Measurements from ENCODE around the gene FRAS1.
"Not testable (repeated sequence)": the region's sequence is repeated elsewhere in the genome, so short reads cannot be mapped to it uniquely, and the experiment has no call there.

The FRAS1 gene

DNA sequence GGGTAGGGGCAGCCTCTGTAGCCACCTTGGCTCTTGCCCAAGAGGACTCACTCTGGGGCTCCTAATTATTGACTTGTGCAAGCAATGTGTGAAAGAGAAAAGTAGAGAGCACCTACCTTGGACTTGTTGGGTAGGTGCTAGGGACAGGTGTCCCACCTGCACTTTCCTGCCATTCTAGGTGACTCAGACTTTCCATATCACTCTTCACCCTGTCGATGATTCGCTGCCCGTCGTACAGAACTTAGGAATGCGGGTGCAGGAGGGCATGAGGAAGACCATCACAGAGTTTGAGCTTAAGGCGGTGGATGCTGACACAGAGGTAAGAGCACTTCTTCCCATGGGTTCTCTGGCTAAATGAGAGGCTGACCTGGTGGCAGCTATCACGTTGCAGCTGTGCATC lies 407.1 kb downstream of the FRAS1 start:
- no peak for DNase-seq

DNA sequence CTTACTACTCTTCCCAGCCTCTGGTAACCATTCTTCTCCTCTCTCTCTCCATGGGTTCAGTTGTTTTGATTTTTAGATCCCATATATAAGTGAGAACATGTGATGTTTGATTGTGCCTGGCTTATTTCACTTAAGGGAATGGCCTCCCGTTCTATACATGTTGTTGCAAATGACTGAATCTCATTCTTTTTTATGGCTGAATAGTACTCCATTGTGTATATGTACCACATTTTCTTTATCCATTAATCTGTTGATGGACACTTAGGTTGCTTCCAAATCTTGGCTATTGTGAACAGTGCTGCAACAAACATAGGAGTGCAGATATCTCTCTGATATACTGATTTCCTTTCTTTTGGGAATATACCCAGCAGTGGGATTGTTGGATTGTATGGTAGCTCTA lies 410.1 kb downstream of the FRAS1 start:
- DNase-seq, result not testable (repeated sequence)

DNA sequence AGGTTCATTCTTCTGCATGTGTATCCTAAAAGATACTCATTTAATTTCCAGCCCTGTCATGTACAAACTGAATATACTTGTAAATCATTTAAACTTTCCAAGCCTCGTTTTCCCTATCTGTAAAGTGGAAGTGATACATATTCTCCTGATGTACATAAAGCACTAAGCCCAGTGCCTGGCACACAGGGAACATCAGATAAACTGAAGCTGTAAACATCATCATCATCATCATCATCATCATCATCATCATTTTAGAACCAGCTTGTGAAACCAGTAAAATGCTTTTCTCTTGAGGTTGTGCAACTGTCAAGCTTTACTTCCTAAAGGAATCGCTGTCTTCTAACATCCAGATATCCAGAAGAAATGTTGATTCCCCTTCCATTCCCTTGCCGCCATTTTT lies 411.1 kb downstream of the FRAS1 start:
- no peak for DNase-seq

DNA sequence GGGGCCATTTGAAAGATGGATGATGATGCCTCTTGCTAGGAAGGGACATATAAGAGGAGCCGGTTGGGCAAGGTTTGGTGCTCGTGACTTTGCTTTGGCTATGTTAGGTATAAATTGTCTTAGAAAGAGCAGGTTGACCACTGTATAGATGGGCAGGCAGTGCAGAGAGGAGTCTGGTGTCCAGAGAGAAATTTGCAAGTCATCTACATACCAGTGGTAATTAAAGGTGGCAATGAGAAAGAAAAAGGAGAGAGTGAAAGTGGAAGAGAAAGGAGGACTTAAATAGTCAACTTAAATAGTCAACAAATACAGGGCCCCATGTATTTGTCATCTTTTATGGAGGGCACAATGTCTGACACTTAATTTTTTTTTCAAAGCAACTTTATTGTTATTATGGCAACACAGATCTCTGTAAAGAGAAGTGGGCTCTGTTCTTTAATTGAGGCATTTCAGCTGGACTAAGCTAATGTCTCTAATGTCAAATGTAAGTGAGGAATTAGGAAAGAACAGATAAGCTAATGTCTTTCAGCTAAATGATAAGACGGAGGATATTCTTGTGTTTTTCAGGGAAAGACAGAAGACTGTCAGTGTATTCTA lies 419.1 kb downstream of the FRAS1 start:
- no peak for DNase-seq

DNA sequence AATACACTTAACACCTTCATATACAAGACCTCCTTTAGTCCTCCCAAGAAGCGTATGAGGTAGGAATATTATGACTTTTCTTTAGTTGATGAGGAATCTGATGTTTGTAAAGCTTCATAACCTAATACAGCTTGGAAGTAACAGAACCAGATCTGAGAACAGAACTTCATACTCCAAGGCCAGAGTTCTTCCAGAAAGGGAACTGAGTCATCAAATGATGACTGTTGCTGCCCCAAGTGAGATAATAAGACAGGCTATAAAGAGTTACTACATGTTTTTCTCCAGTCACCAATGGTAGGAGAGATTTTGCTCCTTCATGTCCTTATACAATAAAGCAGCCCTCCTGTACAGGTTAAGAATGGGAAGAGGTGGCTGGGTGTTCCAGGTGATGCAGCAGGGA lies 420.2 kb downstream of the FRAS1 start:
- no peak for DNase-seq

DNA sequence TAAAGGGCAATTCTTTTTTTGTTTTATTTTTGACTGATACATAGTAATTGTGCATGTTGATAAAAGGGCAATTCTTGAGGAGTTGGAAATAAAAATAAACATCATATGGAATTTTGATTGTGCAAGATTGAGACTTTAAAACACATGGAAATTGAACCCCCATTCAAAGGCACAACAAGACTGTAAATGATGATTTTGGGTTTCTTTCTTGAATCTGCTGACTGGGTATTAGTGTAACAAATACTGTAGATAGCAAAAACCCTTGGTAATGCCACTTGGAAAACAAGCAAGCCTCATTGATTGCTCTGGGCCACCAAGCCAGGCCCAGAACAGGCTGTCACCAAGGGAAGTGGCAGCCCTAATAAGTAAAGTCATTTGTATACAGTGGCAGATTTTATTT lies 421.4 kb downstream of the FRAS1 start:
- DNase-seq, result no peak

DNA sequence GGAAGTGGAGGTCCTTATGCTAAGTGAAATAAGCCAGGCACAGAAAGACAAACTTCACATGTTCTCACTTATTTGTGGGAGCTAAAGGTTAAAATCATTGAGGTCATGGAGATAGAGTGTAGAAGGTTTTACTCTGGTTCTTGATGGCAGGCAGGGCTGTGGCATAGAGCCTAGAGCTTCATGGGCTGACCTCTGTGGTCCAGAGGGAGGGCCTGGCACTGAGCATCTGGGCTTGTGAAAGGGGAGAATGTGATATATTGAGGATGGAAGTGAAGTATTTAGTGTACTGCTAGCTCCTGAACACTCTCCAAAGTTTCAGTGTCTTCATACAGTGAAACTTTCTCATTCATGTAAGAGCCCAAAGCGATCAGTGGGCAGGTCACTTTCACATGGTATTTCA lies 423.2 kb downstream of the FRAS1 start:
- no peak for DNase-seq

DNA sequence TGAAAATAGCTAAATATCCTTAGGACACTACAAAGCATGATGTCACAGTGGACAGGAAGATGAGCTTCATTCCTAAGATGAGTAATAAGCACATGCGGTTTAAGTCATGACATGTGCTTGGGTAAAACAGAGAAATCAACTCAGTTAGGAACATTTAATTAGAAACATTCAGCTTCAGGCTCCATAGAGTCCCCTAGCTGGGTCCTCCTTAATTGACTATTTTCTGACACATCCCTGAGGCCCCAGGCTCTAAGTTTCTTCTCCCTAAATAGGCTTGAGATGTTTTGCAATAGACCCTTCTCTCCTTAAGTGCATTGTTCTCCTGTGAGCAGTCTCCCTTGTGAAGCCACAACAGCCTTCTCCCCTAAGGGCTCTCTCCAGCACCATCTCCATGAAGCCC lies 424.1 kb downstream of the FRAS1 start:
- DNase-seq, result no peak

DNA sequence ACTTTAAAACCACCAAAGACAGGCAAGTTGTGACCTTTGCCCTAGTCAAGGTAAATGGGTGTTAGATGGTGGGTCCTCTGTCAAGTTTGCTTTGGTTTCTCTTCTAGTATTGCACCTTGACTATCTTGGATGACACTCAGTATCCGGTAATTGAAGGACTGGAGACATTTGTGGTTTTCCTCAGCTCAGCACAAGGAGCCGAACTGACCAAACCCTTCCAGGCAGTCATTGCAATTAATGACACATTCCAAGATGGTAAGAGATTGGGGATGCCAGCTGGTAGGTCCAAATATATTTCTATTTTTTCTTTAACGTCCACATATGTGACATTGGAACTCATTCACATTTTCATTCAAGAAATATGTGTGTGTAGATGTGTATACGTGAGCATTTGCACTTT lies 425.2 kb downstream of the FRAS1 start:
- DNase-seq, result no peak

DNA sequence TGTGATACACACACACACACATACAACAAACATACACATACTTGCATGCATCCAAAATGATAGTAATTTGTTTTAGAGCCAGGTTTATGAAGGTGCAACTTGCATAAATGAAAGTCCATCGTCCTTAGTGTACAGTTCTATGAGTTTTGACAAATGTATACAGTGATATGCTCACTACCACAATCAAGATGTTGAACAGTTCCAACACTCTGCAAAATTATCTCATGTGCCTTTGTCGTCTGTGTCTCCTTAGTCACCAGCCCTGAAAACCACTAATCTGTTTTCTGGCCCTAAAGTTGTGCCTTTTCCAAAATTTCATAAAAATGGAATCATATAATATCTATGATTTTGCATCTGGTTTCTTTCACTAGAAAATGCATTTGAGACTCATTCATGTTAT lies 426.7 kb downstream of the FRAS1 start:
- DNase-seq, result no peak

DNA sequence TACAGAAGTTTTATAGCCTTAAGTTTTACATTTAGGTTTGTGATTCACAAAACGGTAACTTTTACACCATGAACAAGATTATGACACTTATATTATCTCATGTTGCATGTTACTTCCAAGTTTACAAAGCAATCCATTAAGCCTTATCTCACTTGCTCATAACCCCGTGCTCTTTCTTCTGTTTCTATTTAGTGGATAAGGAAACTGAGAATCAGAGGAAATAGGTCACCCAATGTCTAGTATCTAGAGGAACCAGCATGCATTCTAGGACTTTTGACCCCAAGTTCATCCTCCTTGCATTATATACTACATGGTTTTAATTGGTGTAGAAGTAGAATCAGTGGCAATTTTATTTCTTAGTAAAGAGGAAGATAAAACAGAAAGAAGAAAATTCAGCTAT lies 427.5 kb downstream of the FRAS1 start:
- DNase-seq, result no peak

DNA sequence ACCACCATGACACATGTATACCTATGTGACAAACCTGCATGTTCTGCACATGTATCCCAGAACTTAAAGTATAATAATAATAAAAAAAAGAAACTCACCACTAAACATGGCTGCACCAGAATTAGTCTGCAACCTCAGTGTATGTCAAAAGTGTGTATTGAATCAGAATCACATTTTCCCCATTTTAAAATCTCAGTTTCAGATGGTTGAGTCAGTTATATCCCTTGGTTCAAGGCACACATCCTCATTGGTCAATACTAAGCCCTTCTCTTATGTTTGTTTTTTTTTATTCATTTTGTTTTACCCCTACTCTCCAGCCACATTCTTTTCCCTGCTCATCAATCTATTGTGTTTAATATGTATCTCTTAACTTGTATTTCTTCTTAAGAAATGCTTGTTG lies 436.6 kb downstream of the FRAS1 start:
- no peak for DNase-seq

DNA sequence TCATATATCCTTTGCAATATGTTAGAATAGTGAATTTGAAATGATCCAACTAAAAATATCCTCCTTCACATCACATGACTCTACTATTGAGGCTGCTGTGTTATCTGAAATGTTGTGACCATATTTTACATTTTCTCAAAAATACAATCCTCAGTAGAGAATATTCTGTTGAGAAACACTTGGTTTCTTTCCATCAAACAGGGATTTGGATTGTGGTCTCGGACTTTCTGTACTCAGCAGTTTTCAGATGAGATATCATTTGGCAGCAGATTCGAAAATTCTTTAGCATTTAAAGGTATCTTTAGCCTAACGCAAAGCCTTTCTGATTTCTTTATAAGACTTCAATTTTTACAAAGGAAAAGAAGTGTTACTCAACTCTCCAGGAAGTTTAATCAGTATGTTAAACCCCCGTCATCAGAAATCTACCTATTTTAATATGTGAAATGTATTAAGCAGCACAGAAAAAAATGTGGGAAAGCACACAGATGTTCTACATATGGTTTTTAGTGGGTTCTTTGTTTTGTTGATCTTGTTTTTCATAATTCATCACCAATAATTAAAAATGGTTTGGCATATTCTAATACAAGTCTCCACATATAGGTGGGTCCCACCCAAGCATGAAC lies 439.0 kb downstream of the FRAS1 start:
- DNase-seq, result no peak

DNA sequence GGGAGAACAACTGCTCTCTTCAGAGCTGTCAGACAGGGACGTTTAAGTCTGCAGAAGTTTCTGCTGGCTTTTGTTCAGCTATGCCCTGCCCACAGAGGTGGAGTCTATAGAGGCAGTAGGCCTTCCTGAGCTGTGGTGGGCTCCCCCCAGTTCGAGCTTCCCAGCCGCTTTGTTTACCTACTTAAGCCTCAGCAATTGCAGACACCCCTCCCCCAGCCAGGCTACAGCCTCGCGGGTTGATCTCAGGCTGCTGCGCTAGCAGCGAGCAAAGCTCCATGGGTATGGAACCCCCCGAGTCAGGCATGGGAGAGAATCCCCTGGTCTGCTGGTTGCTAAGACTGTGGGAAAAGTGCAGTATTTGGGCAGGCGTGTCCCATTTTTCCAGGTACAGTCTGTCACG lies 449.1 kb downstream of the FRAS1 start:
- not testable (repeated sequence) for DNase-seq

DNA sequence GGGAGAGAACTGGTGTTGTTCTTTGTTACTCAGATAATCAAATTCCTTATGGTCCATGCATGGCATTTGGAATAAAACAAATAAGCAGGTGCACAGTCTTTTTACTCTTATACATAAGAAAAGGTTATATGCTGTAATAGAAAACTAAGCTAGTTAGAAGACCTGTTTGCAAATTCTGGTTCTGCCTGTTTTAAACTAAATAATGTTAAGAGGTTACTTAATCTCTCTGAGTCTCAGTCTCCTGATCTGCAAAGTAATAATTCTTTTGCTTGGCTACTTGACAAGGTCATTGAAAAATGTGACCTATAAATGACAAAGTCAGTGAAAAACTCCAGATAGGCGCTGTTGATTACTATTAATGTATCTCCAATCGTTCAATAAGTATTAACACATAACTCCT lies 451.9 kb downstream of the FRAS1 start:
- DNase-seq, result no peak

DNA sequence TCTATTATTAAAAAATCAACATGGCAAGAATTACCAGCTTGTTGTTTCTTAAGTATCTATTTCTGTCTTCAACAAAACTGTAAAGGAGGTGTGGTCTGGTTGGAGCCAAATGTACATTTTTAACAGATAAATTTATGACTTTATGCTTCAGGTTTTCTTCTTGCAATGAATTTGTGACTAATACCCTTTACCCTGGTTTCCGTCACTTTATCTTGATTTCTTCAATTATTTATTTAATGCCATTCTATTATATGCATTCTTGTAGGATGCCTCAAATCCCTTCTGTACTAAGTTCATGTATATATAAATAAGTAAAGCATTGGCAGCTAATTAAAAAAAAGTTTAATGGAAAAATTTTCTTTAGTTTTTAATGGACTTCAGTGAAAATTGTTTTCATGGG lies 453.0 kb downstream of the FRAS1 start:
- no peak for DNase-seq

DNA sequence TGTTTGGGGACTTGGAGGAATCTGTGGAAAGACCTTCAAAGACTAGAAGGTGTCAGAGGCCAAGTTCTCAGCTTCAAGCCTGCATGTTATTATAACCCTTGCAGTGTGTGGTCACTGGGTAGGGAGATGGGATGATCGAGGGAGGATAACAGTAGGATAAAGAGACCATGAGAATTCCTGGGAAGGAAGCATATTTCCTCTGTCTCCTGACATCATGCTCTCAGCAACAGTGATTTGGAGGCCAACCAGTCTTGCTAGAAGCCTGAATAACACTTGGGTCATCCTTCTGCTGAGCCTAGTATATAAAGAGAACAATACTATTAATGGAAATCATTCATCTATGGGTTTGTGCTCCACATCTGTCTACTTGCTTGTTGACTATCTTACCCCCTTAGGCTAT lies 453.6 kb downstream of the FRAS1 start:
- no peak for DNase-seq

DNA sequence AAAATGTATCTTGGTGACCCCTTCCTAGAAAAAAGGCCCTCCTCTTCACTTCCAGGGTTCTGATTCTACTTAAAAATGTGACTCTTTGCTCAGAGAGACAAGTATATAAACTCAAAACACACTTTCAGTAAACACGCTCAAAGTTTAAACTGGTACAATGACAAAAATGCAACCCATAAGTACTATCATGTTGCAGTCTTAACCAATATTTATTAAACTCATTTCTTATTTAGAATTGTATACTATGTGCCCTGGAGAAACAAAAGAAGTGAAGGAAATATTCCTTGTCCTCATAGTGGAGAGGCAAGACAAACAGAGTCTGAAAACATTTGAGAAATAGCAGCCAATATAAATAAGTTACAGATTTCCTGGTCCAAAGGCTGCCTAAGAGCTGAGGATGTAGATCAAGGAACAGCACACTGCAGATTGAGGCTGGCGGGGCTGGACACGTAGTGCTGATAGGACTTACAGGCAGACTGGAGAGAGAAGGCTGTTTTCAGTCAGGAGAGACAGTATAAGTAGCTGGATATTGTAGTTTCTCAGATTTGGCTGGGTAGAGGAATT lies 455.3 kb downstream of the FRAS1 start:
- no peak for DNase-seq

DNA sequence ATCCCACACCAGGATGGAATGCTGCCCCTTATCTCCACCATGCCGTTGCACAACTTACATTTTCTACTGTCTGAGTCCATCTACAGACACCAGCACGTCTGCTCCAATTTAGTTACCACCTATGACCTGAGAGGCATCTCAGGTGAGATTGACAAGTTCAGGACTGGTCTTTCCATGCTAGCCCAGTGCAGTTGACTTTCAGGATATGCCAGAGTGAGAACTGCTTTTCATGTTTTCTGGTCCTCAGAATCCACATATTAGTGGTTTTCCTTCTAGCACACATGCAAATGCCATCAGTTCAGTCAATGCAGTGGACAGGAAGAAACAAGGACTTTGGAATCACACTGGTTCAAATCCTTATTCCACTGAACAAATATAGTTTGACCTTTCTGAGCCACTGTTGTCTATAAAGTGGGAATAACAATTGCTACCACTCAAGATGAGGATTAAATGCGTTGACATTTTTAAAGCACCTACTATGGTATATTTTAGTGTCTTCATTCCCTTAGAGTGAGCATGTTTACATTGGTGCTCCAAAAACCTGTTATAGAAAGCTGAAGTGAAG lies 456.4 kb downstream of the FRAS1 start:
- no peak for DNase-seq

DNA sequence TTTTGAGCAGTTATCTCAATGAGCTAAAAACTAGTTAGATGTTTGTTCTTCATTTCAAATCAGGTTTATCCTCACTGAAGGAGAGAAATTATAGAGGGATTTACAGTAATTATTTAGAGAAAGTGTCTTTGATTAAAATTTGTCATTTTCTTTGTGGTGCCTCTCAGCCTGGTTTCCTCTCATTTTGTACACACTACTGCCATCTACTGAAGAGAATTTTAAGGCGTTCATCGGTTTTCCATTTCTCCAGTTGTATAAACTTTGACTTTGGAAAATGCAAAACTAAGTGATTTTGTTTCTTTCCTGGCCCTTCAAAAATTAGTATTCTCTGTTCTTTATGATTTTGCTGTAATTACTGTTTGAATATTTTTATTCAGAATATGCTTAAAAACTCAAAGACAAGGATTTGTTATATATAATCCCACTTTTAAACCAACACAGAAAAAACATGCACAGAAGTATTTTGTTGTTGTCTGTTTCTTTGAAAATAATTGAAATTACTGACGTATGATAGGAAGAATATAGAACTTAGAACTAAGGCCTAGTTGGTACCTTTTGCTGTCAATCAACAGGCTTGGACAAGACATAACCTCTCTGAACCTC lies 460.0 kb downstream of the FRAS1 start:
- DNase-seq, result peak; percentile 12 to 15

DNA sequence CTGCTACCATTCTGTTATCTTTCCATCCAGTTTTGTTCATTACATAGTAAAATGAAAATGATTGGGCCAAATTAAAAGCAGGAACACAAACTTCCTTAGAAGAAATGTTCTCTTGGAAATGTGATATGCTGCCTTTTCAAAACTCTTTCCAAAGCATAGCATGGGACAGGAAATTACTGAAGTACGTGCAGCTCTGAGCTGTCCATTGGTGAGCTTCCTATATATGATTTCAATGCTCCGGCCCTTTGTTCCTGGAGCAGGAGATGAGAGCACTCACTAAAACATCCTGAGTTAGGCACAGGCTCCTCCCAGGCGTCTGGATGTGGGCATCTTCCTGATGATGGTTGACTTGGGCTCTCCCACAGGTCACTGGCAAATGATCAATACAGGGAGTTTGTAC lies 461.4 kb downstream of the FRAS1 start:
- DNase-seq, result no peak

DNA sequence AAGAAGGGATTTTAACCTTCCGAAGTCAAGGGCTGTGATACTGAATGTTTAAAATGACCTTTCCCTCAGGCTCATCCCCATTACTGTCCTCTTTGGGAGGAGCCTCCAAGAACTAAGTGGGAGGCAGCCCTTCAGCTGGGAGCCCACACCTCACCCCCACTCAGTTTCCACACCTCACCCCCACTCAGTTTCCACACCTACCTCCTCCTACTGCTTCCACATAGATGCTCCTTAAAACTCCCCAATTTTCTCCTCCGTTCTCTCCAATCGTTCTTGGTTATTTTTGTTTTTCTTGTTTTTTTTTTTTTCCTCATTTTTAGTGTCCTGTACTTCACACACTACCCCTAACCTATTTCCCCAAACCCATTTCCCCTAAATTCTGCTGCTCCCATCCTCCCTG lies 462.8 kb downstream of the FRAS1 start:
- DNase-seq, result no peak

DNA sequence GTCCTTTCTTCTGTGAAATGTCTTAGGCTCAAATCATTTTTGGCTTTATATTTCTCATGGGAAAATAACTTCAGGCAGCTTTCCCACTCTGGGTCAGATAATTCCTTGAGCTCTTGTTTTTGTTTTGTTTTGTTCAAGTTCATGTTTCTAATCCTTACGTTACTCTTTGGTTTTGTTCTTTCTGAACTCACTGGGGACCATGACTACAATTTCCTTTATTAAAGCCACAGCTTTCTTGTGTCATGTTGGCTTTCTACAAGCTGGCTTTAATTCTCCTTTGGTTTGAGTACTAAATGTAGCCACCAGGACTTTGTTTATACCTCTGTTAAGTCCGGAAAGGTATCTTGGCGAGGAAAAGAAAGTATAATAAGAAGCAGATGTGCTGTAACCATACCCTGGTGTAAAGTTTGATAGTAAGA lies 463.7 kb downstream of the FRAS1 start:
- DNase-seq, result no peak

DNA sequence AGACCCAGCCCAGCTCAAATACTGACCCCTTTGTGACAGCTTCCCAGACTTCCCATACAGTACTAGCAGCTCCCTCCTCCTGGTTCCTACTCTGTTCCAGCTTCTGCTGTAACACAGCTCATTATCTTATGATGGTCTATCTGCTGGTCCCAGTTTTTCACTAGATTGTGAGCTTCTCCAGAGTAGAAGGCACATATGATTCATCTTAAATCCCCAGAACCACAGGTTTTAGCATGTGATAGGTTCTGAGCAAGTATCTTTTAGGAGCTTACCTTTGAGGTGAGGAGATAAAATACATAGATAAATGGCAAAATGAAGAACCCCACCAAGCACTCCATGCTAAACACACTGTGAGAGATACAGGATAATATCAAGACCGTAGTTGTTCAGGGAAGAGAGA lies 466.9 kb downstream of the FRAS1 start:
- no peak for DNase-seq

All from SHP77 (cell line).